Iris pigment epithelial cell (primary cell): Measurements from ENCODE around the gene TRIM29.

Experiments
- DNase-seq: peaks from one replicate; pipeline ENCODE4 v3.0.0-alpha.2; 2011; ENCODE audit warnings: low read depth

Gene TRIM29

GRCh38 chr11:120061761-120062560 lies 76.0 kb downstream of the TRIM29 start:
- peak; percentile 9 for DNase-seq
